WTC11 (cell line): ENCODE results near the gene NQO1. TPM values are rescaled to one million over a fixed set of nuclear protein-coding genes. Genes with fewer than 3 reads are reported as not detected.

Experiments used
- ATAC-seq: fragments of 200-7000 bp; cut with Tn5 transposase; 2 replicates; pipeline ENCODE4 v1.10.0; 2021; ENCODE audit warnings: mild to moderate bottlenecking, moderate library complexity
- CTCF ChIA-PET: fragments of 300-600 bp; sonication (Branson Sonifier 250); formaldehyde crosslinking; loops from one replicate; lab custom pipeline; 2021; ENCODE audit warnings: antibody characterized with exemption; lab: Charles Lee
- POLR2A ChIA-PET: fragments of 350-600 bp; sonication (Branson Sonifier 250); formaldehyde crosslinking; loops from one replicate; lab custom pipeline; 2021; ENCODE audit warnings: antibody characterized with exemption; lab: Charles Lee
- DNase-seq: peaks from one replicate; pipeline ENCODE4 v3.0.0; 2021; ENCODE audit warnings: low spot score
- H3K27ac Mint-ChIP-seq: 2 replicates; pipeline ENCODE4 v1.8.0; 2021; ENCODE audit warnings: mixed read lengths
- H3K27me3 Mint-ChIP-seq: 2 replicates; pipeline ENCODE4 v1.8.0; 2021; ENCODE audit warnings: low read depth, mild to moderate bottlenecking, moderate library complexity, mixed read lengths
- H3K36me3 Mint-ChIP-seq: 2 replicates; pipeline ENCODE4 v1.8.0; 2021; ENCODE audit warnings: mixed read lengths
- H3K4me1 Mint-ChIP-seq: 2 replicates; pipeline ENCODE4 v1.8.0; 2022; ENCODE audit warnings: mixed read lengths
- H3K4me3 Mint-ChIP-seq: 2 replicates; pipeline ENCODE4 v1.8.0; 2021; ENCODE audit warnings: mild to moderate bottlenecking, moderate library complexity, mixed read lengths
- H3K9me3 Mint-ChIP-seq: 2 replicates; pipeline ENCODE4 v1.8.0; 2021; ENCODE audit warnings: mixed read lengths
- CREB1 ChIP-seq: sonication (generic); formaldehyde crosslinking; IDR thresholded peaks from 2 replicates; pipeline ENCODE4 v1.8.0; 2023; ENCODE audit warnings: mild to moderate bottlenecking, missing genetic modification reagents
- ESRRA ChIP-seq: sonication (generic); formaldehyde crosslinking; IDR thresholded peaks from 2 replicates; pipeline ENCODE4 v1.8.1; 2022; ENCODE audit warnings: mild to moderate bottlenecking, missing genetic modification reagents, borderline replicate concordance
- FOXJ3 ChIP-seq: sonication (generic); formaldehyde crosslinking; IDR thresholded peaks from 2 replicates; pipeline ENCODE4 v1.9.0; 2021; ENCODE audit warnings: missing genetic modification reagents, mild to moderate bottlenecking, borderline replicate concordance
- GTF2I ChIP-seq: fragments of 250-450 bp; sonication (Bioruptor Pico); conservative IDR thresholded peaks from 2 replicates; pipeline ENCODE4 v1.4.0; 2021; ENCODE audit warnings: mild to moderate bottlenecking
- KAT7 ChIP-seq: sonication (generic); formaldehyde crosslinking; IDR thresholded peaks from 2 replicates; pipeline ENCODE4 v1.8.1; 2023; ENCODE audit warnings: missing genetic modification reagents, mild to moderate bottlenecking, borderline replicate concordance
- MXD4 ChIP-seq: fragments of 250-450 bp; sonication (Bioruptor Pico); IDR thresholded peaks from 2 replicates; pipeline ENCODE4 v1.8.0; 2021; ENCODE audit warnings: mild to moderate bottlenecking, moderate library complexity, borderline replicate concordance
- NR2C2 ChIP-seq: sonication (generic); formaldehyde crosslinking; IDR thresholded peaks from 2 replicates; pipeline ENCODE4 v1.8.0; 2022; ENCODE audit warnings: mild to moderate bottlenecking, missing genetic modification reagents
- SMAD3 ChIP-seq: sonication (generic); formaldehyde crosslinking; IDR thresholded peaks from 2 replicates; pipeline ENCODE4 v1.8.0; 2022; ENCODE audit warnings: missing genetic modification reagents, mild to moderate bottlenecking, borderline replicate concordance
- TCF7 ChIP-seq: sonication (generic); formaldehyde crosslinking; IDR thresholded peaks from 2 replicates; pipeline ENCODE4 v1.8.0; 2022; ENCODE audit warnings: mild to moderate bottlenecking, low read depth, missing genetic modification reagents, moderate library complexity
- ZNF121 ChIP-seq: sonication (generic); formaldehyde crosslinking; IDR thresholded peaks from 2 replicates; pipeline ENCODE4 v1.8.0; 2023; ENCODE audit warnings: missing genetic modification reagents
- ZNF138 ChIP-seq: sonication (generic); formaldehyde crosslinking; conservative IDR thresholded peaks from 2 replicates; pipeline ENCODE4 v1.8.1; 2022; ENCODE audit warnings: mild to moderate bottlenecking, moderate library complexity, missing genetic modification reagents
- ZNF219 ChIP-seq: sonication (generic); formaldehyde crosslinking; IDR thresholded peaks from 2 replicates; pipeline ENCODE4 v1.8.0; 2023; ENCODE audit warnings: missing genetic modification reagents, mild to moderate bottlenecking, borderline replicate concordance
- ZNF317 ChIP-seq: sonication (generic); formaldehyde crosslinking; IDR thresholded peaks from 2 replicates; pipeline ENCODE4 v1.8.1; 2023; ENCODE audit warnings: low read depth, mild to moderate bottlenecking, moderate library complexity, missing genetic modification reagents, borderline replicate concordance
- total RNA-seq: library from RNA; stranded (reverse); gene quantifications from 3 replicates; pipeline ENCODE4 v1.2.3, GENCODE V29; 2021
- TF ChIP-seq, protein P1 (sequence below): sonication (generic); formaldehyde crosslinking; IDR thresholded peaks from 2 replicates; pipeline ENCODE4 v1.8.0; 2023; ENCODE audit warnings: mild to moderate bottlenecking, missing genetic modification reagents
- TF ChIP-seq, protein P2 (sequence below): sonication (generic); formaldehyde crosslinking; IDR thresholded peaks from 2 replicates; pipeline ENCODE4 v1.8.0; 2022; ENCODE audit warnings: missing genetic modification reagents
- TF ChIP-seq, protein P3 (sequence below): sonication (generic); formaldehyde crosslinking; IDR thresholded peaks from 2 replicates; pipeline ENCODE4 v1.8.0; 2022; ENCODE audit warnings: mild to moderate bottlenecking, missing genetic modification reagents
- TF ChIP-seq, protein P4 (sequence below): sonication (generic); formaldehyde crosslinking; IDR thresholded peaks from 2 replicates; pipeline ENCODE4 v1.8.1; 2022; ENCODE audit warnings: mild to moderate bottlenecking, moderate library complexity, missing genetic modification reagents
- TF ChIP-seq, protein P5 (sequence below): sonication (generic); formaldehyde crosslinking; IDR thresholded peaks from 2 replicates; pipeline ENCODE4 v1.8.1; 2022; ENCODE audit warnings: low read depth, missing genetic modification reagents, borderline replicate concordance

Gene NQO1
- total RNA-seq, 1 experiment from 2014 or later: 38.9 TPM

DNA sequence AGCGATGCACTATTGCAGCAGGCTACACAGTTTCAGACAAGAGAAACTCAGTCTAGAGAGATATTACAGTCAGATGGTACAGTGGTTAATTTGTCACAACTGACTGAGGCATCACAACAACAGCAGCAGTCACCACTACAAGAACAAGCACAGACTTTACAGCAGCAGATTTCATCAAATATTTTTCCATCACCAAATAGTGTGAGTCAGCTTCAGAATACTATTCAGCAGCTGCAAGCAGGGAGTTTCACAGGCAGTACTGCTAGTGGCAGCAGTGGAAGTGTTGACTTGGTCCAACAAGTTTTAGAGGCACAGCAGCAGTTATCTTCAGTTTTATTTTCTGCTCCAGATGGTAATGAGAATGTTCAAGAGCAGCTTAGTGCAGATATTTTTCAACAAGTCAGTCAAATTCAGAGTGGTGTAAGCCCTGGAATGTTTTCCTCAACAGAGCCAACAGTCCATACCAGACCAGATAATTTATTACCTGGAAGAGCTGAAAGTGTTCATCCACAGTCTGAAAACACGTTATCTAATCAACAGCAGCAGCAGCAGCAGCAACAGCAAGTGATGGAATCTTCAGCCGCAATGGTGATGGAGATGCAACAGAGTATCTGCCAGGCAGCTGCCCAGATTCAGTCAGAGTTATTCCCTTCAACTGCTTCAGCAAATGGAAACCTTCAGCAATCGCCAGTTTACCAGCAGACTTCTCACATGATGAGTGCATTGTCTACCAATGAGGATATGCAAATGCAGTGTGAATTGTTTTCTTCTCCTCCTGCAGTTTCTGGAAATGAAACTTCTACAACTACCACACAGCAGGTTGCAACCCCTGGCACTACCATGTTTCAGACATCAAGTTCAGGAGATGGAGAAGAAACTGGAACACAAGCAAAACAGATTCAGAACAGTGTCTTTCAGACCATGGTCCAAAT, 34.1 kb downstream of the NQO1 start (continued):
- TF ChIP-seq, protein P1, sequence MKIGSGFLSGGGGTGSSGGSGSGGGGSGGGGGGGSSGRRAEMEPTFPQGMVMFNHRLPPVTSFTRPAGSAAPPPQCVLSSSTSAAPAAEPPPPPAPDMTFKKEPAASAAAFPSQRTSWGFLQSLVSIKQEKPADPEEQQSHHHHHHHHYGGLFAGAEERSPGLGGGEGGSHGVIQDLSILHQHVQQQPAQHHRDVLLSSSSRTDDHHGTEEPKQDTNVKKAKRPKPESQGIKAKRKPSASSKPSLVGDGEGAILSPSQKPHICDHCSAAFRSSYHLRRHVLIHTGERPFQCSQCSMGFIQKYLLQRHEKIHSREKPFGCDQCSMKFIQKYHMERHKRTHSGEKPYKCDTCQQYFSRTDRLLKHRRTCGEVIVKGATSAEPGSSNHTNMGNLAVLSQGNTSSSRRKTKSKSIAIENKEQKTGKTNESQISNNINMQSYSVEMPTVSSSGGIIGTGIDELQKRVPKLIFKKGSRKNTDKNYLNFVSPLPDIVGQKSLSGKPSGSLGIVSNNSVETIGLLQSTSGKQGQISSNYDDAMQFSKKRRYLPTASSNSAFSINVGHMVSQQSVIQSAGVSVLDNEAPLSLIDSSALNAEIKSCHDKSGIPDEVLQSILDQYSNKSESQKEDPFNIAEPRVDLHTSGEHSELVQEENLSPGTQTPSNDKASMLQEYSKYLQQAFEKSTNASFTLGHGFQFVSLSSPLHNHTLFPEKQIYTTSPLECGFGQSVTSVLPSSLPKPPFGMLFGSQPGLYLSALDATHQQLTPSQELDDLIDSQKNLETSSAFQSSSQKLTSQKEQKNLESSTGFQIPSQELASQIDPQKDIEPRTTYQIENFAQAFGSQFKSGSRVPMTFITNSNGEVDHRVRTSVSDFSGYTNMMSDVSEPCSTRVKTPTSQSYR (CRISPR knock-in tag): no peak
- no peak for TF ChIP-seq ZNF219 (CRISPR knock-in tag)
- TF ChIP-seq, protein P2, sequence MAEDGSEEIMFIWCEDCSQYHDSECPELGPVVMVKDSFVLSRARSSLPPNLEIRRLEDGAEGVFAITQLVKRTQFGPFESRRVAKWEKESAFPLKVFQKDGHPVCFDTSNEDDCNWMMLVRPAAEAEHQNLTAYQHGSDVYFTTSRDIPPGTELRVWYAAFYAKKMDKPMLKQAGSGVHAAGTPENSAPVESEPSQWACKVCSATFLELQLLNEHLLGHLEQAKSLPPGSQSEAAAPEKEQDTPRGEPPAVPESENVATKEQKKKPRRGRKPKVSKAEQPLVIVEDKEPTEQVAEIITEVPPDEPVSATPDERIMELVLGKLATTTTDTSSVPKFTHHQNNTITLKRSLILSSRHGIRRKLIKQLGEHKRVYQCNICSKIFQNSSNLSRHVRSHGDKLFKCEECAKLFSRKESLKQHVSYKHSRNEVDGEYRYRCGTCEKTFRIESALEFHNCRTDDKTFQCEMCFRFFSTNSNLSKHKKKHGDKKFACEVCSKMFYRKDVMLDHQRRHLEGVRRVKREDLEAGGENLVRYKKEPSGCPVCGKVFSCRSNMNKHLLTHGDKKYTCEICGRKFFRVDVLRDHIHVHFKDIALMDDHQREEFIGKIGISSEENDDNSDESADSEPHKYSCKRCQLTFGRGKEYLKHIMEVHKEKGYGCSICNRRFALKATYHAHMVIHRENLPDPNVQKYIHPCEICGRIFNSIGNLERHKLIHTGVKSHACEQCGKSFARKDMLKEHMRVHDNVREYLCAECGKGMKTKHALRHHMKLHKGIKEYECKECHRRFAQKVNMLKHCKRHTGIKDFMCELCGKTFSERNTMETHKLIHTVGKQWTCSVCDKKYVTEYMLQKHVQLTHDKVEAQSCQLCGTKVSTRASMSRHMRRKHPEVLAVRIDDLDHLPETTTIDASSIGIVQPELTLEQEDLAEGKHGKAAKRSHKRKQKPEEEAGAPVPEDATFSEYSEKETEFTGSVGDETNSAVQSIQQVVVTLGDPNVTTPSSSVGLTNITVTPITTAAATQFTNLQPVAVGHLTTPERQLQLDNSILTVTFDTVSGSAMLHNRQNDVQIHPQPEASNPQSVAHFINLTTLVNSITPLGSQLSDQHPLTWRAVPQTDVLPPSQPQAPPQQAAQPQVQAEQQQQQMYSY (CRISPR knock-in tag): no peak
- no peak for TF ChIP-seq NR2C2
- TF ChIP-seq MXD4 (CRISPR knock-in tag): no peak
- no peak for TF ChIP-seq SMAD3 (CRISPR knock-in tag)
- TF ChIP-seq ESRRA: no peak
- no peak for TF ChIP-seq GTF2I (CRISPR knock-in tag)
- TF ChIP-seq, protein P3, sequence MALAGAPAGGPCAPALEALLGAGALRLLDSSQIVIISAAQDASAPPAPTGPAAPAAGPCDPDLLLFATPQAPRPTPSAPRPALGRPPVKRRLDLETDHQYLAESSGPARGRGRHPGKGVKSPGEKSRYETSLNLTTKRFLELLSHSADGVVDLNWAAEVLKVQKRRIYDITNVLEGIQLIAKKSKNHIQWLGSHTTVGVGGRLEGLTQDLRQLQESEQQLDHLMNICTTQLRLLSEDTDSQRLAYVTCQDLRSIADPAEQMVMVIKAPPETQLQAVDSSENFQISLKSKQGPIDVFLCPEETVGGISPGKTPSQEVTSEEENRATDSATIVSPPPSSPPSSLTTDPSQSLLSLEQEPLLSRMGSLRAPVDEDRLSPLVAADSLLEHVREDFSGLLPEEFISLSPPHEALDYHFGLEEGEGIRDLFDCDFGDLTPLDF (CRISPR knock-in tag): no peak
- TF ChIP-seq FOXJ3: no peak
- TF ChIP-seq ZNF317 (CRISPR knock-in tag): no peak

DNA sequence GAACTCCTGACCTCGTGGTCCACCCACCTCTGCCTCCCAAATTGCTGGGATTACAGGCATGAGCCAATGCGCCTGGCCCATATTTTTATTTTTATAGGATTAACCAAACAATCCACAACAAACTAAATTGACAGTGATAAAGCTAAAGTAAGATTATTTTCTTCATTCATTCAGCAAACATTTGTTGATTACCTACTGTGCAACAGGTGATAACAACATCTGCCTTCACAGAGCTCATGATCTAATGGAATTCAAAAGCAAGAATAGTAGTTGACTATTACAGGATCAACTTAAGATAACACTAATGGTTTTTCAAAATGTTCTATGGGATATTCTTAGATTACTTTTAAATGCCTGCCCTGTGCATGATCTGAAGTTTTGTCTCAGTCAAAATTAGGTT, 37.8 kb downstream of the NQO1 start:
- no peaks in the 10 kb centered on the region for H3K9me3 Mint-ChIP-seq
- DNase-seq: no peak
- ChIA-PET CTCF (interaction anchor here (1.3 kb wide), 1 partner anchor 21 kb away, joined by 3 read pairs; no protein-coding TSS in a partner anchor), POLR2A (no interaction called here)
- H3K4me3 Mint-ChIP-seq: no peak overlapping the region
- no peaks in the 10 kb centered on the region for H3K4me1 Mint-ChIP-seq
- H3K27me3 Mint-ChIP-seq: no peaks in the 10 kb centered on the region
- no peak for ATAC-seq
- H3K27ac Mint-ChIP-seq: no peak overlapping the region
- H3K36me3 Mint-ChIP-seq: peaks cover 25% of the 10 kb centered on the region
- TF ChIP-seq GTF2I (CRISPR knock-in tag): no peak
- no peak for TF ChIP-seq KAT7 (CRISPR knock-in tag)
- TF ChIP-seq, protein P4, sequence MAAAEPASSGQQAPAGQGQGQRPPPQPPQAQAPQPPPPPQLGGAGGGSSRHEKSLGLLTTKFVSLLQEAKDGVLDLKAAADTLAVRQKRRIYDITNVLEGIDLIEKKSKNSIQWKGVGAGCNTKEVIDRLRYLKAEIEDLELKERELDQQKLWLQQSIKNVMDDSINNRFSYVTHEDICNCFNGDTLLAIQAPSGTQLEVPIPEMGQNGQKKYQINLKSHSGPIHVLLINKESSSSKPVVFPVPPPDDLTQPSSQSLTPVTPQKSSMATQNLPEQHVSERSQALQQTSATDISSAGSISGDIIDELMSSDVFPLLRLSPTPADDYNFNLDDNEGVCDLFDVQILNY (CRISPR knock-in tag): no peak
- TF ChIP-seq ZNF138 (CRISPR knock-in tag): no peak
- TF ChIP-seq MXD4 (CRISPR knock-in tag): no peak
- TF ChIP-seq, protein P5, sequence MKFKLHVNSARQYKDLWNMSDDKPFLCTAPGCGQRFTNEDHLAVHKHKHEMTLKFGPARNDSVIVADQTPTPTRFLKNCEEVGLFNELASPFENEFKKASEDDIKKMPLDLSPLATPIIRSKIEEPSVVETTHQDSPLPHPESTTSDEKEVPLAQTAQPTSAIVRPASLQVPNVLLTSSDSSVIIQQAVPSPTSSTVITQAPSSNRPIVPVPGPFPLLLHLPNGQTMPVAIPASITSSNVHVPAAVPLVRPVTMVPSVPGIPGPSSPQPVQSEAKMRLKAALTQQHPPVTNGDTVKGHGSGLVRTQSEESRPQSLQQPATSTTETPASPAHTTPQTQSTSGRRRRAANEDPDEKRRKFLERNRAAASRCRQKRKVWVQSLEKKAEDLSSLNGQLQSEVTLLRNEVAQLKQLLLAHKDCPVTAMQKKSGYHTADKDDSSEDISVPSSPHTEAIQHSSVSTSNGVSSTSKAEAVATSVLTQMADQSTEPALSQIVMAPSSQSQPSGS: no peak
- TF ChIP-seq TCF7: no peak
- TF ChIP-seq CREB1 (CRISPR knock-in tag): no peak
- TF ChIP-seq, protein P2 (CRISPR knock-in tag): no peak
- TF ChIP-seq ZNF121: no peak
